ENCODE data around the gene B3GALT5. TPM values are rescaled to one million over a fixed set of nuclear protein-coding genes. Genes with fewer than 3 reads are reported as not detected.

The B3GALT5 gene
- total RNA-seq, 6 experiments from 2014 or later, result 0.06 to 0.26 (median 0.09) TPM

DNA sequence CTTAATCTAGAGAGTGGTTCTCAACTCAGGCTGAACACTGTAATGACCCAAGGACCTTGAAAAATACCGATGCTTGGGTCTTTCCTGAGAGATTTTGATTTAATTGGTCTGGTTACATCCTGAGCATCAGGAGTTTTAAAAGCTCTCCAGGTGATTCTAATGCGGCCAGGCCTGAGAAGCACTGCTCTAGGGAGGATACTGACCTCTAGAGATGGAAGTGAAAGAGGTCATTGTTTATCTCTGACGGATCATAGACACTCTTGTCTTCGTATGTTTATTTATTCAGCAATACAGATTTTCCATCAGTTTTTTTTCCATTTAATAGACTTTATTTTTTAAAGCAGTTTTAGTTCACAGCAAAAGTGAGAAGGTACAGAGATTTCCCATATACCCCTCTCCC is 77.7 kb downstream of the B3GALT5 start:
- H3K36me3 ChIP-seq, result no peaks in the 10 kb centered on the region
- TF ChIP-seq, protein P1, sequence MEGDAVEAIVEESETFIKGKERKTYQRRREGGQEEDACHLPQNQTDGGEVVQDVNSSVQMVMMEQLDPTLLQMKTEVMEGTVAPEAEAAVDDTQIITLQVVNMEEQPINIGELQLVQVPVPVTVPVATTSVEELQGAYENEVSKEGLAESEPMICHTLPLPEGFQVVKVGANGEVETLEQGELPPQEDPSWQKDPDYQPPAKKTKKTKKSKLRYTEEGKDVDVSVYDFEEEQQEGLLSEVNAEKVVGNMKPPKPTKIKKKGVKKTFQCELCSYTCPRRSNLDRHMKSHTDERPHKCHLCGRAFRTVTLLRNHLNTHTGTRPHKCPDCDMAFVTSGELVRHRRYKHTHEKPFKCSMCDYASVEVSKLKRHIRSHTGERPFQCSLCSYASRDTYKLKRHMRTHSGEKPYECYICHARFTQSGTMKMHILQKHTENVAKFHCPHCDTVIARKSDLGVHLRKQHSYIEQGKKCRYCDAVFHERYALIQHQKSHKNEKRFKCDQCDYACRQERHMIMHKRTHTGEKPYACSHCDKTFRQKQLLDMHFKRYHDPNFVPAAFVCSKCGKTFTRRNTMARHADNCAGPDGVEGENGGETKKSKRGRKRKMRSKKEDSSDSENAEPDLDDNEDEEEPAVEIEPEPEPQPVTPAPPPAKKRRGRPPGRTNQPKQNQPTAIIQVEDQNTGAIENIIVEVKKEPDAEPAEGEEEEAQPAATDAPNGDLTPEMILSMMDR (IDR thresholded peaks at IDR 0.05), result no peak
- no peak for TF ChIP-seq POLR2A (IDR thresholded peaks at IDR 0.05)
- H3K9me3 ChIP-seq, result no peaks in the 10 kb centered on the region
- intact Hi-C loops (cut with DNase I), result no loop called here
- DNase-seq, result no peak
- no peak overlapping the region for H3K27ac ChIP-seq
- H3K4me3 ChIP-seq, result no peak overlapping the region
- WGBS (ENCODE audit: insufficient coverage, low coverage, low lambda C conversion rate, missing lambda C conversion rate), result 40% methylated on average over 3 of the region's 4 CpGs
- H3K4me1 ChIP-seq, result no peaks in the 10 kb centered on the region
- no peaks in the 10 kb centered on the region for H3K27me3 ChIP-seq
- ATAC-seq, result no peak

DNA sequence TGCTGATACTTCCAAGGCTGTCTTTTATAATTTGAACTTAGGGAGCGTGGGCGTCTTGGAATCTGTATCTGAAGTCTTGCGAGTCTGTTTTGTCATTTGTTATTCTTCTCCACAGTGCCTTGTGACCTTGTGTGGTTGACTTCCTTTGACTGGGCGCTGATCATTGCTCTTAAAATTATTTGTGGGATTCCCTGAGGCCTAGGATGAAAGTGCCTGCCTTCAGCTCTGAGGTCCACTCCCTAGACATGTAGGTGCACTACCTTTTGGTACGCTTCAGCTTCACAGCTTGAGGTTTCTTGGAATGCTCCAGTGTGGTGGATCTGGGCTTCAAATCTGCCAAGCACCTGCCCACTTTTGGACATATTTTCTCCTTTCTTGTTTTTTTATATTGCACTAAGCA is 82.0 kb downstream of the B3GALT5 start:
- no peaks in the 10 kb centered on the region for H3K27me3 ChIP-seq
- TF ChIP-seq, protein P1 (IDR thresholded peaks at IDR 0.05), result no peak
- TF ChIP-seq POLR2A (IDR thresholded peaks at IDR 0.05), result no peak
- WGBS (ENCODE audit: insufficient coverage, low coverage, low lambda C conversion rate, missing lambda C conversion rate), result 77% methylated on average over 5 of the region's 5 CpGs
- H3K4me1 ChIP-seq, result no peaks in the 10 kb centered on the region
- H3K9me3 ChIP-seq, result no peaks in the 10 kb centered on the region
- no peak for DNase-seq
- H3K27ac ChIP-seq, result no peak overlapping the region
- H3K4me3 ChIP-seq, result no peak overlapping the region
- H3K36me3 ChIP-seq, result no peaks in the 10 kb centered on the region
- no peak for ATAC-seq
- intact Hi-C loops (cut with DNase I), result no loop called here

DNA sequence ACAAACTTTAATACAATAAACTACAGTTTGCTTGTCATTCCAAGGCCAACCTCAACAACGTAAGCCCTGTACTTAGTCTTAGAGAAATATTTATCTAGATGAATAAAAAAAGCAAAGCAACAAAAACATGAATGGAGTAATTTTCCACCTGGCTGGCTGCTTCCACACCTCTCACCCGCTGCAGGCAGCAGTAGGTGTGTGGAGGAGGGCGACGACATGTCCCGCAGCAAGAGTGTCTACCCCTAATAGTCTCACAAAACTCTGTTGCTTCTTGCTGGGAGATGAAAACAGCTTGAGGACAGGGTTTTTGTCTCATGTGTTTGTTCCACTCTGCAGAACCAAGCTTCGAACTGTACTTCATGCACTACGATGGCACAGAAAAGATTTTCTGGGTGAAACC is 83.5 kb downstream of the B3GALT5 start:
- Histone ChIP-seq H3K27ac (no peak overlapping the region), H3K36me3 (no peaks in the 10 kb centered on the region), H3K9me3 (no peaks in the 10 kb centered on the region), H3K4me1 (no peaks in the 10 kb centered on the region), H3K4me3 (no peak overlapping the region), H3K27me3 (no peaks in the 10 kb centered on the region)
- no peak for TF ChIP-seq POLR2A (IDR thresholded peaks at IDR 0.05)
- TF ChIP-seq, protein P1 (IDR thresholded peaks at IDR 0.05), result no peak
- intact Hi-C loops (cut with DNase I), result no loop called here
- no peak for ATAC-seq
- DNase-seq, result no peak
- WGBS (ENCODE audit: insufficient coverage, low coverage, low lambda C conversion rate, missing lambda C conversion rate), result 55% methylated on average over 4 of the region's 7 CpGs

DNA sequence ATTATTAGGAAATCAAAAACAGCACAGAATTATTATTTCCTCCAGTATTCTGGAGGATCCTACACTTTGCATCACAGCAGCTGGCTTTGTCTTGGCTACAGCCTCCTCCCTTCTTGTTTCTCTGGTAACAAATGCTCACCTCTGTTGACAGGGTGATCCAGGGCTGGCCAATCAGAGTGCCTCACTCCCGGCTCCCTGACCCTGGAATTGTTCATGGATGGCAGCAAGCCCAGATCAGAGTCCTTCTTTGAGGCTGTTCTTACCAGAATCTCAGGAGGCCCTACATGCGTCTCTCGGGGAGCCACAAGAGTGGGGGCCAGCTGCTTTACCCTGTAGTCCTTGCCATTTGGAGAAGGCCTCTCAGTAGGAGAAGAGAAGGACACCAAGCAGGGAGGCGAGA is 83.9 kb downstream of the B3GALT5 start:
- WGBS (ENCODE audit: insufficient coverage, low coverage, low lambda C conversion rate, missing lambda C conversion rate), result 59% methylated on average over 4 of the region's 4 CpGs
- no peaks in the 10 kb centered on the region for H3K36me3 ChIP-seq

More for the DNA sequence above, 83.9 kb downstream of the B3GALT5 start:
- TF ChIP-seq, protein P1 (IDR thresholded peaks at IDR 0.05), result no peak
- TF ChIP-seq POLR2A (IDR thresholded peaks at IDR 0.05), result no peak
- Histone ChIP-seq H3K4me1 (no peaks in the 10 kb centered on the region), H3K27me3 (no peaks in the 10 kb centered on the region), H3K27ac (no peak overlapping the region), H3K4me3 (no peak overlapping the region), H3K9me3 (no peaks in the 10 kb centered on the region)
- DNase-seq (no peak), ATAC-seq (no peak)
- intact Hi-C loops (cut with DNase I), result no loop called here
